ENCODE data around the gene M1AP.

DNA sequence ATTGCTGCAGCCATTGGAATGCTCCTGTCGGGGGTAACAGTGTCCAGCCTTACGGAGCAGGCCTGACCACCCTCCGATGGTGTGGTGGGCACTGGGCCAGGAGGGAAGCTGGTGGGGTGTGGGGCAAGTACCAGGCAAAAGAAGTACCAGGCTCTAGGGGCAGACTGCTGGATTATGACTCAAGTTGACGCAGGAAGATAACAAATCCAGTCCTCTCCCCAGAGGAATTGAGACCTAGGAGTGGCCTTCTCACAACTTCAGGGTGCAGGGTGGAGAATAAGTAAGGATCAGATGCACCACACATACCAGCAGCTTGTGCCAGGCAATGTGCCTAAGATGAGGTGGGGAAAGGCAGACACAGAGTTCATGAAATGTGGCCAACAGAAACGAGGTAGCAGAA lies 43.8 kb upstream of the M1AP start:
- TF ChIP-seq POLR2AphosphoS5 (IDR thresholded peaks at IDR 0.05; ENCODE audit: low read depth, low read length), result no peak
- TF ChIP-seq POLR2A (IDR thresholded peaks at IDR 0.05; ENCODE audit: low read depth, low read length), result no peak
- no peak for TF ChIP-seq TAF1 (IDR thresholded peaks at IDR 0.05; ENCODE audit: low read depth, low read length)
- no peak for TF ChIP-seq PAX5 (IDR thresholded peaks at IDR 0.05; ENCODE audit: insufficient read depth, low read length, severe bottlenecking)
- TF ChIP-seq POU2F2 (IDR thresholded peaks at IDR 0.05; ENCODE audit: low read depth, low read length), result no peak
- TF ChIP-seq SPI1 (IDR thresholded peaks at IDR 0.05; ENCODE audit: low read depth, low read length), result no peak

Data from GM12891 (cell line).